GM19099 (cell line): ENCODE measurements around the gene BPIFB6.

Experiments used
- POLR2A ChIP-seq: IDR thresholded peaks from 3 replicates; pipeline ENCODE4 v1.6.1; 2011; ENCODE audit warnings: low read depth; ENCODE audit not compliant: insufficient read length; ENCODE audit errors: extremely low read depth

BPIFB6 gene

DNA sequence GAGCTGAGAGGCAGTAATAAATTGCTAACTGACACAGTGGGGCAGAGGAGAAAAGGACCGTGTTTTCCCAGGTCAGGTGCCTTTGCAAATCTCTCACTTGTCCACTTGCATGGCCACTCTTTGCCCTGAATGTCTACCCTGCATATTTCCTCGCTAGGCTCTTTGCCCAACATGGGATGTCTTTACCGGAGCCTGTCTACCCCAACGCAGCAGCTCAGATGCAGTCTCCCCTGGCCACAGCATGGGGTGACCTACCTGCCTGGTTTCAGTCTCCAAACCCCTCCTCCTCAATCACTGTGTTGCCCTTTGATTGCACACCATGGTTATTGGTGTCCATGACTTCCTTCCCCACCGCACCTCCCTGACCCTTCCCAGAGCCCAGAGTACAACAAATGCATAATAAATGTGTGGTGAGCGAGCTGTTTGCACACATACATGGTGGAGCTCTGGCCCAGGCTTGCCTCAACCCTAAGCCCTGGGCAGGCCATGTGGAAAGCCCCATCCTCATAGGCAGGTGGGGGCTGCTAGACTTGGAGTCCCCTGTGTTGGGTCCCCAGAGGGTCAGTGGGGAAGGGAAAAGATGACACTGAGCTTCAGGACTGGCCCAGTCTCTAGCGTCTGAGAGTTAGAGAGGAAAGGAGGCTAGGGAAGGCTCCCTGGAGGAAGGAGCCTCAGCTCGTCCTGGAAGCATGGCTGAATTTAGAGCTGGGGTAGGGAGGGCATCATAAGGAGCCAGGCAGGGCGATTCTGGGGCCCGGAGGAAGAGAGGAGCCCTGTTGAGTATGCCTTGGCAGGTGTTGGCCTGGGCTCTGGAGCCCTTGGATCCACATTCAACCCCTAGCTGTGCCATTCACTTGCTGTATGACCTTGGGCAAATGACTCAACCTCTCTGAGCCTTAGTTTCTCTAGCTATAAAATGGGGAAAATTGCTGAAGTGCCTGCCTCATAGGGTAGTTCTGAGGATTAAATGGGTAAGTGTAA lies 4.4 kb upstream of the BPIFB6 start:
- TF ChIP-seq POLR2A, result no peak

GRCh38 chr20:33027769-33028751 lies 3.4 kb upstream of the BPIFB6 start:
- TF ChIP-seq POLR2A, result no peak

- TF ChIP-seq POLR2A, result no peak
These were observed 2.6 kb upstream of the BPIFB6 start for GRCh38 chr20:33028875-33029274.

DNA sequence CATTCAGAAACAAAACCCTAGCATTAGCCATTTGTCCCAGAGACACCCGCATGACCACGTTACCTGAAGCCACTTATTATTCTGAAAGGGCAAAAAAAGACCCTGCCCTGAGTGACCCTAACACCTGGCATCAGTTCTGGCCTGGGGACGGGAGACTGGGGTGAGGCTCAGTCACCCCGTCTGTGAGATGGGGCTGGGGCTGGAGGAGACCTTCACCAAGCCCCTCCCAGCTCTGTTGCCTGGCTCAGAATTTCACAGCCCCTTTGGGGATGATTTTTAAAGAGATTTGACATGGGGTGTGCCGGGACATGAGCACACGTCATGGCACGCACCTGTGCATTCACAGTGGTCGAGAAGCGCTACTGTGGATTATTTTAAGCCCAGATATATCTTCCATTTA lies 1.4 kb upstream of the BPIFB6 start:
- TF ChIP-seq POLR2A, result no peak

DNA sequence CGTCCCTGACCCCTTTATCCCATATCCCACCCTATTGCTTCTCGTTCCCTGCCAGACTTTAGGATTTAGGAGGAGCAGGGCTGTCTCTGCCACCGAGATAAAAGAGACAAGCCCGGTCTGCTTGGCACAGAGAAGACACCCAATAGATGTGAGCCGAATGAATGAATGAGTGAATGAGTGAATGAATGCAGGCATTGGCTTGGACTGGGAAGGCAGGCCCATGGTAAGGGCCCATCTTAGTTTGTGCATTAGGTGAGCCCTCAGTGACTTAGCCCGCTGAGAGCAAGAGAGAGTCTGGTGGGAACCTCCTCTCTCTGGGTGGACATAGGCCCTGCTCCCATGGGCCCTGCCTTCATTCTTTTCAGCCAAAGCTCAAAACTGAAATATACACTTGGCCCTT lies 879 bp upstream of the BPIFB6 start:
- TF ChIP-seq POLR2A, result no peak

GRCh38 chr20:33032555-33032954 lies 1.1 kb downstream of the BPIFB6 start:
- TF ChIP-seq POLR2A, result no peak

DNA sequence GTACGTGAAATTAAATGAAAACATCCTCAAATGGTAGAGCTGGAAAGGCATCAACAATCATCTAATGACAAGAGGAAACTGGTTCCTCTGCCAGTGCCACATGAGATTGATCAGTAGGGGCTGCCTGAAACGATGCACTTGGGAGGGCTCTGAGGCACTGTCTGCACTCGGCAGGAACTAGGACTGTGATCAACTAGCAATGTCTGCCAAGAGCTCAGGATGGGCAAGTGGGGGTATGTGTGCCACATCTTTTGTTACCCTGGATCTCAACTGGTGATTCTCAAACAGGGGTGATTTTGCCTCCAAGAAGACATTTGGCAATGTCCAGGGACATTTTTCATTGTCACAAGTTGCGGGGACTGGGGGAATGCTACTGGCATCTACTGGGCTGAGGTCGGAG lies 1.9 kb downstream of the BPIFB6 start:
- no peak for TF ChIP-seq POLR2A

DNA sequence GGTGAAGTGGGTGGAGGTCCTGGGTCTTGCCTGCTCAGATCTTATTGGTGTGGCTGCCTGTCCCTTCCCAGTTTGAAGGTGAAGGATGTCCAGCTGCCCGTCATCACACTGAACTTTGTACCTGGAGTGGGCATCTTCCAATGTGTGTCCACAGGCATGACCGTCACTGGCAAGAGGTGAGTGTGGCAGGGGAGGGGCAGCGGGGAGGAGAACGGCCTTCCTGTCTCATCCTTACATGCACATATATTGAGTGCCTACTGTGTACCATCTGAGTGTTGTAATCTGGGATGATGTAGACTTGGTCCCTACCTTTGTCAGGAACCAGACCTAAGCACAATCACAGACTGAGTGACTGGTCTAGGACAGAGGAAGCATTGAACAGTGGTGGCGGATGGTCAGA lies 2.7 kb downstream of the BPIFB6 start:
- no peak for TF ChIP-seq POLR2A

- no peak for TF ChIP-seq POLR2A
These were observed 3.5 kb downstream of the BPIFB6 start for GRCh38 chr20:33034901-33035492.

DNA sequence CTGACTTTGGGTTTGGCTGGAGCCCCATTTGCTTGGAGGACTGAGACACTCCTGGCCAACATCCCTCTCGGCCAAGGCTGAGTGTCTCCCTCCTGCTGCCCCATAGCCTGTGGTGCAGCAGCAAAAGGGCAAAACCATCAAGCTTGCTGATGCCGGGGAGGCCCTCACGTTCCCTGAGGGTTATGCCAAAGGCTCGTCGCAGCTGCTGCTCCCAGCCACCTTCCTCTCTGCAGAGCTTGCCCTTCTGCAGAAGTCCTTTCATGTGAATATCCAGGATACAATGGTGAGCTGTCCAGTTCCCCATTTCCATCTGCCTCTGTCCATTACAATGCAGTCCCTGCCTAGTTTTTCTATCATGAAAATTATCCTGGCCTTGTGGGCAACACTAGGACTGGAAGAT lies 6.0 kb downstream of the BPIFB6 start:
- TF ChIP-seq POLR2A, result no peak

DNA sequence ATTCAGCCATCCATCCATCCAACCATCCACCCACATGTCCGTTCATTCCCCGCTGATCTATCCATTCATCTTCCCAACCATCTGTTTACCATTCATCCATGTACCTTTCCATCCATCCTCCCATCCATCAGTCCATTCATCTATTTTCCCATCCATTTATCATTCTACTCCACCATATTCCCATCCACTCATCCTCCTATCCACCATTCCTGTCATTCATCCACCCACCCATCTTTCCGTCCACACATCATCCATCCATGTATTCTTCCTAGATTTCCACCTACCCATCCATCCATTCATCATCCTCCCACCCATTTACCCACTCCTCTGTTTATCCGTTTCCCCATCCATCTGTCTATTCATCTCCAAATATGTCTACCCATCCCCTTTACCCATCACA lies 6.8 kb downstream of the BPIFB6 start:
- TF ChIP-seq POLR2A, result no peak

DNA sequence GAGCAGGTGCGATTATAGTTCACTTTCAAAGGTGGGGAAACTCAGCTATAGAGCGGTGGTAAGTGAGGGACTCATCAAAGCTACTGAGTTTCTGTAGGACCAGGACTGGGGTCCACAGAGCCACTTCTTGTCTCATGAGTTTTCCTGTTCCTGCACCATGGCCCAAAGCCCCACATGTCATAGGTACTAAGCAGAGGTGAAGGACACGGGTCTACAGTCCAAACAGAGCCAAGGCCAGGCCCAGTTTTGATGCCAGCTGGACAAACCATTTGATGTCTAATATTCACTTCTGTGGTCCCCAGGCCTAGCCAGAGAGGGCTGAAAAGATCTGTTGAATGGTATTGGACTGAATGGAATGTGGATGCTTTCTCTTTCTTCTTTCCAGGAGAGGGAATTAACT lies 11.0 kb downstream of the BPIFB6 start:
- TF ChIP-seq POLR2A, result no peak

DNA sequence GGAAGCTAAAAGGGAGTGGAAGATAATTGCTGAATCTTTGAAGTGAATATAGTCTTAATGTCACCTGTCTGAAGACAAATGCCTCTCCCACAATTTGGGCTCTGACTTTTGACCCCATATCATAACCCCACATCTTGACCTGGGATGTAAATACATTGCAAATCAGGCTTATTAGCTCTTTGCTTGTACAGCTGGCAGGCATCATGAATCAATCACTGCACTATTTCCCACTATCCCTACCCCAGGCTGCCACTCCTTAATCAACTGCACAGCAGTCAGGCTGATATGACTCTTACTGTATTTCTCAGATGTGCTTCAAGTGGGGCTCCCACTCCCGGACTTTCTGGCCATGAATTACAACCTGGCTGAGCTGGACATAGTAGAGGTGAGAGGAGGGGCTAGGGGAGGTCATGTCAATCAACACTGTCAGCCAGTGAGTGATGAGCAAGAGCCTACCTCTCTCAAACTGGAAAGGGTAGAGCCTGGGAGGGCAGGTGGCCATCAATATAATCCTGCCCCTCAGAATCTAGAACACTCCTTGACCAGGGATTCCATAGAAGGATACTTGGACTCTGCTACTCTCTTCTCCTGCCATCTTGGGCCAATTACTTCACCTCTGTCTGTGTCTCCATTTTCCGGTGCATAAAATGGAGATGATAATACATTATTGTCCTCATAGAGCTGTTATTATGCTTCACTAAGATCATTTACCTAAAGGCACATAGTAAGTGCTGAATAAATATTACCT lies 11.7 kb downstream of the BPIFB6 start:
- TF ChIP-seq POLR2A, result no peak

DNA sequence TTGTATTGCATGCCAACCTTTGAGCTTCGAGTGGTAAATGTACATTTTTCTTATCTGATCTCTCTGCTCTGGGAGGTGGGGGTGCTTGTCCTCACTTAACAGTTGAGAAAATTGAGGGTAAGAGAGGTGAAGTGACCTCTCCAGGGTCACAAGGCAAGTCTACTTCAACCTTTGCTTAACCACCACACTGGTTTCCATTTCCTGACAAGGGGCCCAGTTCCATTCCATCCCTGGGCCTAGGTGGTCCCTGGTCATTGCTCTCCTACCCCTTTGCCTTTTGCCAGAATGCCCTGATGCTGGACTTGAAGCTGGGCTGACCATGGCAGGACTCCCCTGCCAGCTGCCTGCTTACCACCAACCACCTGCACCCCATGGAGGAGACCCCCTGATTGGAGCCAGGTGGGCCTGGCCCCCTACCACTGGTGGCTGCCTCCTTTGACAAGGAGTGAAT lies 12.3 kb downstream of the BPIFB6 start:
- no peak for TF ChIP-seq POLR2A
